Esophagus squamous epithelium (tissue), 5 donors: ENCODE data around the gene SNAPC2. TPM values are rescaled to one million over a fixed set of nuclear protein-coding genes. Genes with fewer than 3 reads are reported as not detected.
A peak's percentile ranks its signal among the peaks of the same experiment; 100 is the strongest.

Experiments used
- DNase-seq: peaks from one replicate; lab custom pipeline; 2025; lab: John Stamatoyannopoulos, UW
- H3K27ac ChIP-seq, 4 donors: fragments of 200-600 bp; sonication (generic); one replicate each; pipeline ENCODE4 v1.5.1; 2016 to 2019; ENCODE audit warnings: mild to moderate bottlenecking in 1 of 4
- H3K27me3 ChIP-seq, 4 donors: fragments of 200-600 bp; sonication (generic); 1 replicate in 3 of 4; 2 replicates in 1 of 4; pipeline versions ENCODE4 v1.5.1 to v1.6.0; 2017 to 2021; ENCODE audit warnings: antibody characterized with exemption in 1 of 4
- H3K36me3 ChIP-seq, 3 donors: fragments of 200-600 bp; sonication (generic); one replicate each; pipeline ENCODE4 v1.5.1; 2016 to 2019
- H3K4me1 ChIP-seq, 3 donors: fragments of 200-600 bp; sonication (generic); one replicate each; pipeline ENCODE4 v1.5.1; 2017 to 2019
- H3K4me3 ChIP-seq, 4 donors: fragments of 200-600 bp; sonication (generic); 1 replicate in 3 of 4; 2 replicates in 1 of 4; pipeline ENCODE4 v1.5.1; 2016 to 2019; ENCODE audit warnings: mild to moderate bottlenecking in 2 of 4, moderate library complexity in 1 of 4
- H3K9me3 ChIP-seq, 3 donors: fragments of 200-600 bp; sonication (generic); one replicate each; pipeline ENCODE4 v1.5.1; 2016 to 2019
- POLR2A ChIP-seq, 4 donors: fragments of 450-650 bp; IDR thresholded peaks; one replicate each; pipeline ENCODE4 v1.6.1; 2017; ENCODE audit warnings: antibody characterized with exemption in 4 of 4, mild to moderate bottlenecking in 4 of 4, moderate library complexity in 3 of 4
- WGBS, 2 donors: methylation state at CpG; one replicate each; pipeline ENCODE4 v1.1.5; 2018; 5-methylcytosine and 5-hydroxymethylcytosine counted together
- intact Hi-C: fragments of 100-400 bp; cut with DNase I; formaldehyde crosslinking; loops from one replicate; pipeline ENCODE4 v1.15.0; 2022
- total RNA-seq, 4 donors: library from RNA; depleted of rRNA; stranded (reverse); fragments of >200 nt; gene quantifications; one replicate each; pipeline ENCODE4 v1.1.0, GENCODE V29; 2016
- TF ChIP-seq, protein P1 (sequence below), 6 experiments: fragments of 450-650 bp in 4 of 6; fragments of 200-600 bp in 2 of 6; sonication (generic) in 2 of 6; IDR thresholded peaks; one replicate each; pipeline ENCODE4 v1.5.1; 2016 to 2019; ENCODE audit warnings: antibody characterized with exemption in 6 of 6, mild to moderate bottlenecking in 4 of 6, moderate library complexity in 4 of 6
- donor health status: DM: yes; HTN: yes; CAD: no.

SNAPC2 gene
- total RNA-seq, 4 donors from 2014 or later = 6.2 to 10.9 (median 6.4) TPM

DNA sequence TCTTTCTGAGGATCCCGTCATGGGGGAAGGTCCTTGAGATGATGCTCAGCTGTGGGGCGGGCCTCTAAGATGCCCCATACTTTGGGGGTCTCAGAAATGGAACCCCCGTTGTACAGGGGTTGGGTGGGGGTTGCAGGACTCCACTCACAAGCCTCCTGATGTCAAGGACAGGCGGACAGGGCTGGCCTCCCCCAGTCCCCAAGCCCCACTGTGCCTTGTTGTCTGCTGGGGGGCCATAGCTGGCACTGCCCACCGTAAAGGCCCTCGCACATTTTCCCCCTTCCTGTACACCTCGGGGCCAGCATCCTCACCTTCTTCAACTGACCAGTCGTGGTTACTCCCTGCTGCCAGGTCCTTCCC, 2.7 kb downstream of the SNAPC2 start:
- 78% methylated on average over 4 of the region's 8 CpGs; no CpG with 5 or more reads in 1 of the 2 donors for WGBS, 2 donors
- H3K27ac ChIP-seq = peak overlapping the region in 3 of 4 donors; percentile 28 to 91 (median 82)
- H3K4me3 ChIP-seq = no peak overlapping the region
- intact Hi-C loops = no loop called here
- peaks cover 0 to 25% (median 11%) of the 10 kb centered on the region in 3 donors for H3K36me3 ChIP-seq
- no peak for DNase-seq
- peaks cover 46 to 93% (median 49%) of the 10 kb centered on the region in 3 donors for H3K4me1 ChIP-seq
- peaks cover 0 to 35% (median 4%) of the 10 kb centered on the region in 4 donors for H3K27me3 ChIP-seq
- TF ChIP-seq POLR2A (IDR thresholded peaks at IDR 0.05) = no peak
- TF ChIP-seq, protein P1, sequence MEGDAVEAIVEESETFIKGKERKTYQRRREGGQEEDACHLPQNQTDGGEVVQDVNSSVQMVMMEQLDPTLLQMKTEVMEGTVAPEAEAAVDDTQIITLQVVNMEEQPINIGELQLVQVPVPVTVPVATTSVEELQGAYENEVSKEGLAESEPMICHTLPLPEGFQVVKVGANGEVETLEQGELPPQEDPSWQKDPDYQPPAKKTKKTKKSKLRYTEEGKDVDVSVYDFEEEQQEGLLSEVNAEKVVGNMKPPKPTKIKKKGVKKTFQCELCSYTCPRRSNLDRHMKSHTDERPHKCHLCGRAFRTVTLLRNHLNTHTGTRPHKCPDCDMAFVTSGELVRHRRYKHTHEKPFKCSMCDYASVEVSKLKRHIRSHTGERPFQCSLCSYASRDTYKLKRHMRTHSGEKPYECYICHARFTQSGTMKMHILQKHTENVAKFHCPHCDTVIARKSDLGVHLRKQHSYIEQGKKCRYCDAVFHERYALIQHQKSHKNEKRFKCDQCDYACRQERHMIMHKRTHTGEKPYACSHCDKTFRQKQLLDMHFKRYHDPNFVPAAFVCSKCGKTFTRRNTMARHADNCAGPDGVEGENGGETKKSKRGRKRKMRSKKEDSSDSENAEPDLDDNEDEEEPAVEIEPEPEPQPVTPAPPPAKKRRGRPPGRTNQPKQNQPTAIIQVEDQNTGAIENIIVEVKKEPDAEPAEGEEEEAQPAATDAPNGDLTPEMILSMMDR (IDR thresholded peaks at IDR 0.05) = no peak
- no peaks in the 10 kb centered on the region for H3K9me3 ChIP-seq

DNA sequence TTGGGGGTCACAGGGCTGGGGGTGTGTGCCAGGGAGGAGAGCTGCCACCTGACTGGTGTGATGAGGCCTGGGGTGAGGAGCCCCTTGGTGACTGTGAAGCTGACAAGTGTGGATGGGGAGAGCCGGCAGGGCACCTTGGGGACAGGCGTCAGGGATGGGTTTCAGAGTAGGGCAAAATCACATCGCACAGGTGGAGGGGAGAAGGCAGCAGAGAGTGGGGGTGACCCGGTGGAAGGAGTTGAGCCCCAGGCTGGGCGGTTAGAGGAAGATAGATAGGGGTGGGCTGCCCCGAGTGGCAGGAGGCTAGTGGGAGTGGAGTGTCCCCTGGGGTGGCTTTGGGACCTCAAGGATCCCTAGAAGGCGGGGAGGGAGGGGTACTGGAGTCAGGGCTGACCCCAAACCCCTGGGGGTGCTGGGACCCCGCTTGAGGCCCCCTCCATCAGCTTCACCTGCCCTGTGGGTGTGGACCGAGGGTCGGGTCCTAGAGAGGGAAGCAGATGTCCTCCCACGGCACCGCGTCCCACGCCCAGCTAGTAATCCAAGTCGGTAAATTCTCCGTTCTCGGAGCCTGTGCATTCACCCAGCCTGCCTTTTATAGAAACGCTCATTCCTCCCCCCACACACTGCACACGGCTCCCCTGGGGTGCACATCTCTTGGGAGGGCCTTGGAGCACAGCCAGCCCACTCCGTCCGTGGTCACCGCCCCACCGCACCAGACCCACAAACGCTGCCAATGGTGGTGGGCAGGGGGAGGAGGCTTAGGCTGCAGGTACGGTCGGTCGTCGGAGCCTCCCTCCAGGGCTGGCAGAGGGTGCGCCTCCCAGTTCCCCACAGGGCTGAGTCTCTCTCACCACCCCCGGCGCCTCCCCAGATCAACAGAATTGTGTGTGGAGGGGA, 3.4 kb downstream of the SNAPC2 start:
- no peak for DNase-seq
- H3K4me1 ChIP-seq = peaks cover 50 to 93% (median 52%) of the 10 kb centered on the region in 3 donors
- H3K27ac ChIP-seq = peak overlapping the region in 3 of 4 donors; percentile 28 to 91 (median 82)
- peaks cover 0 to 25% (median 11%) of the 10 kb centered on the region in 3 donors for H3K36me3 ChIP-seq
- no peaks in the 10 kb centered on the region for H3K9me3 ChIP-seq
- intact Hi-C loops = no loop called here
- peaks cover 0 to 27% (median under 1%) of the 10 kb centered on the region in 4 donors for H3K27me3 ChIP-seq
- H3K4me3 ChIP-seq = peak overlapping the region in 2 of 4 donors; percentile 6 to 71
- WGBS, 2 donors = 85 to 90% methylated on average over 10 to 20 of the region's 31 CpGs
- no peak for TF ChIP-seq POLR2A (IDR thresholded peaks at IDR 0.05)
- TF ChIP-seq, protein P1 (IDR thresholded peaks at IDR 0.05) = no peak

DNA sequence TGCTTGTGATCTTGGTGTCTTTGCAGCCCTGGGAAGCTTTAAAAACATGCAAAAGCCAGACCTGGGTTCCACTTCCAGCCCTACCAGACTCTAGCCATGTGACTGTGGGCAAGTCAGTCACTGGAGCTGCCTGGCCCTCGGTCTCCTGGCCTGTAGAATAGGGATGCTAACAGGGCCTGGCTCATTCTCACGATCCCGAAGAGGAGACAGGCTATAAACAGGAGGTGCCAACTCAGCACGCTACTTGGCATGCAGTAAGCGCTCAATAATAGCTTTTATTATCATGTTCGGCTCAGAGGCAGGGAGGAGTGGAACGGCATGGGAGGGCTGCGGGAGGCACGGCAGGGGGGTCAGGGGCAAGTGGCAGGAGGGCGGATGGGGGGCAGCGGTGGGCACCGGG, 4.1 kb downstream of the SNAPC2 start:
- WGBS, 2 donors = 45 to 75% methylated on average over 5 to 7 of the region's 12 CpGs
- no peak for TF ChIP-seq POLR2A (IDR thresholded peaks at IDR 0.05)
- TF ChIP-seq, protein P1 (IDR thresholded peaks at IDR 0.05) = no peak
- Histone ChIP-seq H3K27me3 (peaks cover 0 to 20% (median 0%) of the 10 kb centered on the region in 4 donors), H3K4me1 (peaks cover 46 to 92% (median 58%) of the 10 kb centered on the region in 3 donors), H3K36me3 (peaks cover 0 to 25% (median 11%) of the 10 kb centered on the region in 3 donors), H3K4me3 (peak overlapping the region in 2 of 4 donors; percentile 6 to 71), H3K9me3 (no peaks in the 10 kb centered on the region), H3K27ac (peak overlapping the region in 3 of 4 donors; percentile 61 to 91 (median 82))
- no peak for DNase-seq
- intact Hi-C loops = no loop called here

DNA sequence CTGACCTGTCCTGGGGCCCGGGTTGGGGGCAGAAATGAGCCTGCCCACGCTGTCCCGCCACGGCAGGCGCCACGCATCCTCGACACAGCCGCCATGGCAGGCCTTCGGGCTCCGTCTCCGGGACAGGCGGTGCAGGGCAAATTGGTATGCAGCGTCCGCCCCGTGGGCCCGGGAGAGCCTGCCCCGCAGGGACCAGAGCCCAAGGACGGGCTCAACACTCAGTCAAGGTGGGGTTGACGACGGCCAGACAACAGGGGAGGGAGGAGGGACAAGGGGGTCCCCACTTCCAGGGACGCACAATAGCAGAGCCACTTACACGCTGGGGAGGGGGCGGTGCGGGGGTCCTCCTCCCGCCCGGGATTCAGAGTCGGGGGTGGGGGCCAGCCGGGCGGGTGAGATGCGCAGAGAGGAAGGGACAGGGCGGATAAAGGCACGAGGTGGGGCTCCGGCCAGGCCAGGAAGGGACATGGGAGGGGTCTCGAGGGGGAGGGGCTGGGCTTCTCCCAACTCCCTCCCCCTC, 4.6 kb downstream of the SNAPC2 start:
- Histone ChIP-seq H3K9me3 (no peaks in the 10 kb centered on the region), H3K27ac (peak overlapping the region; percentile 44 to 91 (median 72)), H3K4me3 (peak overlapping the region in 3 of 4 donors; percentile 44 to 71 (median 57)), H3K36me3 (peaks cover 0 to 30% (median 11%) of the 10 kb centered on the region in 3 donors), H3K4me1 (peaks cover 50 to 92% (median 58%) of the 10 kb centered on the region in 3 donors), H3K27me3 (peaks cover 0 to 19% (median 0%) of the 10 kb centered on the region in 4 donors)
- DNase-seq = no peak
- TF ChIP-seq, protein P1 (IDR thresholded peaks at IDR 0.05) = no peak
- TF ChIP-seq POLR2A (IDR thresholded peaks at IDR 0.05) = no peak
- intact Hi-C loops = no loop called here
- WGBS, 2 donors = 19 to 71% methylated on average over 8 to 12 of the region's 34 CpGs
